IPS DF 6.9 (cell line): ENCODE data around the gene CDH15.

Experiments used
- DNase-seq: peaks from one replicate; pipeline ENCODE4 v3.0.0-alpha.2; 2013; ENCODE audit warnings: low read depth, low spot score
- H3K27ac ChIP-seq: one replicate; pipeline ENCODE4 v1.5.1; 2013; ENCODE audit warnings: low read length, control low read depth
- H3K27me3 ChIP-seq: 2 replicates; pipeline ENCODE4 v1.6.1; 2013; ENCODE audit warnings: mild to moderate bottlenecking, low read length; ENCODE audit not compliant: control insufficient read depth, insufficient read depth
- H3K36me3 ChIP-seq: 2 replicates; pipeline ENCODE4 v1.6.1; 2013; ENCODE audit warnings: low read length; ENCODE audit not compliant: control insufficient read depth, insufficient read depth
- H3K4me1 ChIP-seq: 2 replicates; pipeline ENCODE4 v1.6.1; 2013; ENCODE audit warnings: low read length; ENCODE audit not compliant: control insufficient read depth, insufficient read depth
- H3K4me3 ChIP-seq: 2 replicates; pipeline ENCODE4 v1.5.1; 2013; ENCODE audit warnings: mild to moderate bottlenecking, low read length
- H3K9me3 ChIP-seq: 2 replicates; pipeline ENCODE4 v1.6.1; 2013; ENCODE audit warnings: low read length, inconsistent platforms; ENCODE audit not compliant: control insufficient read depth, insufficient read depth
- WGBS: extraction: QIAGEN DNeasy Blood & Tissue Kit; methylation state at CpG from one replicate; pipeline ENCODE4 v1.1.7; 2013; ENCODE audit warnings: mixed read lengths, missing lambda C conversion rate; ENCODE audit not compliant: insufficient read length, insufficient coverage; 5-methylcytosine and 5-hydroxymethylcytosine counted together

The CDH15 gene

DNA sequence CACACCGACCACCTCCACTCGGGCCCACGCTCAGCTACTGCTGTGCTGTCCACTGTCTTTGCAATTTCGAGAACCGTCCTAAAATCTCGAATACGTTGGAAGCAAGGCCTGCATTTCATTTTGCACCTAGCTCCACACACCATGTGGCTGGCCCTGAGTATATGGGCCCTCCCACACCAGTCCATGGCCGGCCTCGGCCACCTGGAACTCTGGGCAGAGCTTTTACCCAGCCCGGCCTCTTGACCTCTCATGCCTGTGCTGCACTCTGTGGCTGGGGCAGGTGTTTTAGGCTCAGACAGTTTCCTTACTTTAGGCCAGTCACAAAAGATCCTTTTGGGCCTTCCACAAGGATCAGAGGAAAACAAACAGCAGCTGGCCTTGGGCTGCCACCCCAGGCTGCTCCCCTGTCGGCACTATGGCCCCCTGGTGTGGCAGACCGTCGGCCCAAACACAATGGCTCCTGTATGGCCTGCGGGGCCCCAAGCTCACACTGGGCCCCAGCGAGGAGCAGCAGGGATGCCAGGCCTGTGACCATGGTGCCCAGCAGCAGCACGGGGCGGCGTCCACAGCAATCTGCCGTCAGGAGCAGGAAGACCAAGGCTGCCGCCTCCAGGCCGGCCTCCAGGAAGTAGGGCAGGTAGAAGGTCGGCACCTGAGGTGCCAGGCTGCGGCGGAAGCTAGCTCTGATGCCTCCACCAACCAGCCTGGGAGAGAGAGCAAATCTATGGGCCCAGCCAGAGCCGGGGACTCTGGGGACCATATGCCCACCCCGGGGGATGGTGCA lies 26.3 kb downstream of the CDH15 start:
- Histone ChIP-seq H3K36me3 (no peaks in the 10 kb centered on the region), H3K27ac (no peak overlapping the region), H3K9me3 (no peaks in the 10 kb centered on the region), H3K27me3 (peaks cover 6% of the 10 kb centered on the region), H3K4me3 (no peak overlapping the region), H3K4me1 (peaks cover 2% of the 10 kb centered on the region; the same call in 1 of the 2 replicates)
- WGBS, result no CpG with 5 or more reads among the region's 26 CpGs
- no peak for DNase-seq

- DNase-seq, result no peak
- Histone ChIP-seq H3K4me1 (peaks cover 2% of the 10 kb centered on the region; the same call in 1 of the 2 replicates), H3K27ac (no peak overlapping the region), H3K4me3 (no peak overlapping the region), H3K36me3 (no peaks in the 10 kb centered on the region), H3K27me3 (peaks cover 10% of the 10 kb centered on the region), H3K9me3 (no peaks in the 10 kb centered on the region)
- WGBS, result no CpG with 5 or more reads among the region's 28 CpGs
Measured at GRCh38 chr16:89198417-89199240, 27.1 kb downstream of the CDH15 start.

GRCh38 chr16:89199241-89200123 lies 27.9 kb downstream of the CDH15 start:
- Histone ChIP-seq H3K4me3 (no peak overlapping the region), H3K36me3 (no peaks in the 10 kb centered on the region), H3K27me3 (peaks cover 10% of the 10 kb centered on the region), H3K4me1 (peaks cover 2% of the 10 kb centered on the region; the same call in 1 of the 2 replicates), H3K9me3 (no peaks in the 10 kb centered on the region), H3K27ac (no peak overlapping the region)
- no peak for DNase-seq
- WGBS, result no CpG with 5 or more reads among the region's 22 CpGs

DNA sequence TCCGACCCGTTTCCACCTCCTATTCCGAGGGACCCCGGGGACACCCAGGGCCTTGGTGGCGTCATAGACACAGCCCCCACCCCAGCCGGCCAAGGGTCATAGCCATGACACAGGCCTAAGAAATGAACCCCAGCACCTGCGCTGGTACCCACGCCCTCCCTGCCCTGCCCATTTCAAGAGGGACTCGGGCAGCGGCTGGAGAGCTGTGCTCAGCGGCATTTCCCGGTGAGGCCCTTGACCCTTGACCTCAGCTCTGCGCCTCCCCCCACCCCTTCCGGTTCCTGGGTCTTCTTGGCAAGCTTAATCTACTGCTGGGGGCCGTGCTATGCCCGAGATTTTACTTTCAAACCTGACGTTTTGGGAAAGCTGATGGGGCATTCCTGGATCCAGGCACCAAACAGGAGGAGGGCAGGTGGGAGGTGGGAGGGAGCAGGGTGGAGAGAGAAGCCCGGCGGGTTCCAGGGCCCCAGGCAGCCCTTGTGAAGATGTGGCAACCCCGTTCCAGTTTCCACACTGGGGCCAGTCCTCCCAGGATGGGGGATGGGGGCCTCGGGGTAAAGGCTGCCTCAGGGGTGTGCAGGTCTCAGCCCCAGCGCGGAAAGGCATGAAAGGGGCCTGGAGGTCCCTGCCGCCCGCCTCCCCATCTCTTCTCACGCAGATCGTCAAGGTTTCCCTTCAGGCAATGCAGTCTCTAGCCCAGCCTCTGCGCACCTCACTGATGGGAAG lies 28.7 kb downstream of the CDH15 start, which contains the start of gene SLC22A31:
TSS of gene SLC22A31 (minus strand) at position 414 of the 726 bp plus-strand sequence. CDS start at position 378, 36 bp downstream.
- no CpG with 5 or more reads among the region's 28 CpGs for WGBS
- DNase-seq, result no peak
- Histone ChIP-seq H3K4me3 (peak within 1 kb of the TSS; percentile 68; the same call in 1 of the 2 replicates), H3K36me3 (no peaks in the 10 kb centered on the region), H3K27me3 (peaks cover 10% of the 10 kb centered on the region), H3K4me1 (peaks cover 2% of the 10 kb centered on the region; the same call in 1 of the 2 replicates), H3K9me3 (no peaks in the 10 kb centered on the region), H3K27ac (no peak within 1 kb of the TSS)

GRCh38 chr16:89200850-89201411 lies 29.4 kb downstream of the CDH15 start:
- DNase-seq, result no peak
- H3K4me1 ChIP-seq, result peaks cover 2% of the 10 kb centered on the region; the same call in 1 of the 2 replicates
- H3K9me3 ChIP-seq, result no peaks in the 10 kb centered on the region
- no CpG with 5 or more reads among the region's 58 CpGs for WGBS
- H3K36me3 ChIP-seq, result no peaks in the 10 kb centered on the region
- H3K27me3 ChIP-seq, result peaks cover 10% of the 10 kb centered on the region
- peak overlapping the region; percentile 68; the same call in 1 of the 2 replicates for H3K4me3 ChIP-seq
- no peak overlapping the region for H3K27ac ChIP-seq

DNA sequence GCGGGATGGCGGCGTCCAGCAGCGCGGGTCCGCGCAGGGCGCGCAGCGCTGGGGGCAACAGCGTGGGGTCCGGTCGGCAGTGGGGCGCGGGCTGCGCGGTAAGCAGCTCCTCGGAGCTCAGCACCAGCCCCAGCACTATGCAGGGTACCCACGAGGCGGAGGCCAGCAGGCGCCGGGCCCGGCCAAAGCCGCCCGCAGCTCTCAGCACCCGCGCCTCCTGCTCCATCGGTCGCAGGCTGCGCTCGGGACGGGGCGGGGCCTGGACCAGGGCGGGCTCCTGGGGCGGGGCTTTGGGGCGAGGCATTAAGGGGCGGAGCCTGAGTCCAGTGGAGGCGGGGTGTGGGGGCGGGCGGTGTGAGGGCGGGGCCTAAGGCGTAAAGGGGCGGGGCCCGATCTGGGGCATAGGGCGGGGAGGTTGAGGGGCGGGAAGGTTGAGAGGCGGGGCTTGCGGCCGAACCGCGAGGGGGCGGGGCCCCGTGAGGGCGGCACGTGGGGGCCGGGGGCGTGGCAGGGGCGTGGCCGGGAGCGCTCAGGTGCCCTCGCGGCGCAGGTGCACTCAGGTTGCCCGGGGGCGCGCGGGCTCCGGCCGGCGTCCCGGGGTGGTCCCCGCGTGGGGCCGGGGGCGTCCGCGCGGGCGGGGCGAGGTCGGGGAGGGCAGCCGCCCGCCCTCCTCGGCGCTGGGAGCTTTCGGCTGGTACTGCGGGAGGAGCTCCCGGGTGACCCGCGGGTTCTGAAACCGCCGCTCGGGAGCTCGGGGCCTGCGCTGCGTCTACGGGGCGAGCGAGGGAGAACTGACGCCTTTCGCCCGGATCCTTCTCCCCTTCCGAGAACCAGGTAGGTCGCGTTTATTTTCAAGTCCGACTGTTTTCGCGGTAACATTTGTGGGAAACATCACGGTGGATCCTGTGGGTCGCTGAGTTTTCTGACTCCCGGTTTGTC lies 30.2 kb downstream of the CDH15 start:
- H3K4me3 ChIP-seq, result peak overlapping the region; percentile 68; the same call in 1 of the 2 replicates
- H3K36me3 ChIP-seq, result no peaks in the 10 kb centered on the region

DNA sequence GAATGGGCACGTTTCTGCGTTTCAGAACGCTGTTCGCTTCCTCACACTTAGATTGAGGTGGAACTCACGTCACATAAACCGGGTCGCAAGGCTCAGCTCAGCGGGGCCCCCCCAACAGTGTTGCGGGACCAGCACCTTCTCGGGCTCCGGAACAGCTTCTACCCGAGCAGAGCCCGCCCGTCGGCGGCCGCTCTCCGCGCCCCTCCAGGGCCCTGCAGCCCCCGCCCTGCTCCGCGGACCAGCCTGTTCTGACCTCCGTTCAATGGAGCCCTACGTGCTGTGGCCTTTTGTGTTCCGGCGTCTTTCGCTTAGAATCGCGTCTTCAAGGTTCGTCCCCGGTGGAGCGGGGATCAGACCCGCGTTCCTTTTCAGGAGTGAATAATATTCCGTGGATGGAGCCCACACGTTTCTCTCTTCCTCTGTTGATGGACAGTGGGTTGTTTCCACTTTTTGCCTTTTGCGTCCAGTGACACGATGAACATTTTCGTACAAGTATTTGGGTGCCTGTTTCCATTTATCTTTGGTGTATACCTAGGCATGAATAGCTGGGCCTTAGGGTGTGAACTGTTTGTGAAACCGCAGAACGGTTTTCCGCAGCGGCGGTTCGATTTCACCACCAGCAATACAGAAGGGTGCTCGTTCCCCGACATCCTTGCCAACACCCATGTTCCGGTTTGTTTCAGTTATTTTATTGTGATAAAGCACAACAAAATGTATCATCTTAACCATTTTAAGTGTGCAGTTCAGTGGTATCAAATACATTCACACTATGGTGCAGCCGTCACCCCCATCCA lies 31.1 kb downstream of the CDH15 start:
- Histone ChIP-seq H3K27me3 (peaks cover 10% of the 10 kb centered on the region), H3K4me3 (no peak overlapping the region; the same call in 1 of the 2 replicates), H3K36me3 (no peaks in the 10 kb centered on the region), H3K4me1 (peaks cover 2% of the 10 kb centered on the region; the same call in 1 of the 2 replicates), H3K27ac (no peak overlapping the region), H3K9me3 (no peaks in the 10 kb centered on the region)
- no peak for DNase-seq
- WGBS, result no CpG with 5 or more reads among the region's 49 CpGs

More for the DNA sequence above, 30.2 kb downstream of the CDH15 start:
- no CpG with 5 or more reads among the region's 111 CpGs for WGBS
- DNase-seq, result no peak
- H3K4me1 ChIP-seq, result peaks cover 2% of the 10 kb centered on the region; the same call in 1 of the 2 replicates
- H3K27me3 ChIP-seq, result peaks cover 10% of the 10 kb centered on the region
- H3K27ac ChIP-seq, result no peak overlapping the region
- no peaks in the 10 kb centered on the region for H3K9me3 ChIP-seq

DNA sequence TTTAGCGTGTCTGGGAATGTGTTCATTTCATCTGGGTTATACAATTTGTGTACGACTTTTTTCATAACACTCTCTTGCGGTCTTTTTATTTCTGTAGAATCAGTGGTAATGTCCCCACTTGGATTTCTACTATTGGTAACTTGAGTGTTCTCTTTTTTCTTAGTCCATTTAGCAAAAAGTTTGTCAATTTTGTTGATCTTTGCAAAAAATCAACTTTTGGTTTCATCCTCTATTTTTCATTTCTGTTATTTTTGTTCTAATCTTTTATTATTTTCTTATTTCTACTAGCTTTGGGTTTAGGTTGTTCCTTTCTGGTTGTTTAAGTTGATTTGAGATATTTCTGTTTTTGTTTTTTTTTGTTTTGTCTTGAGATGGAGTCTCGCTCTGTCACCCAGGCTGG lies 36.4 kb downstream of the CDH15 start:
- Histone ChIP-seq H3K27me3 (peaks cover 2% of the 10 kb centered on the region; the same call in 1 of the 2 replicates), H3K4me1 (no peaks in the 10 kb centered on the region), H3K27ac (no peak overlapping the region), H3K36me3 (no peaks in the 10 kb centered on the region), H3K4me3 (no peak overlapping the region), H3K9me3 (no peaks in the 10 kb centered on the region)
- DNase-seq, result no peak
- no CpG with 5 or more reads among the region's 4 CpGs for whole genome bisulfite sequencing
